ENCODE measurements around the gene CNN3. TPM values are rescaled to one million over a fixed set of nuclear protein-coding genes. Genes with fewer than 3 reads are reported as not detected.
A peak's percentile ranks its signal among the peaks of the same experiment; 100 is the strongest.

Gene CNN3
- polyA plus RNA-seq, 1 of the 3 experiments (the other 2 are of a cell fraction), result 204 TPM

- H3K79me2 ChIP-seq (ENCODE audit: insufficient read depth), result peaks cover 23% of the 10 kb centered on the region
- no peaks in the 10 kb centered on the region for H3K9me2 ChIP-seq
- POLR2A ChIA-PET, result no interaction called here
- H3K9ac ChIP-seq, result no peak overlapping the region
- H3K4me3 ChIP-seq (ENCODE audit: low read depth in 2 of 2, low read length in 1 of 2), result no peak overlapping the region
- H3K27ac ChIP-seq (ENCODE audit: low read depth in 2 of 2, low read length in 1 of 2), result no peak overlapping the region
- peaks cover 75 to 77% of the 10 kb centered on the region in 2 experiments for H3K36me3 ChIP-seq (replicated peaks in 1 of 2; ENCODE audit: control insufficient read depth in 1 of 2, insufficient read depth in 2 of 2, low read length in 1 of 2)
- peaks cover 24% of the 10 kb centered on the region for H3F3A ChIP-seq (replicated peaks; ENCODE audit: insufficient read depth)
- TF ChIP-seq MEF2A (IDR thresholded peaks at IDR 0.05; ENCODE audit: borderline replicate concordance, low read depth) (no peak), EP300 (IDR thresholded peaks at IDR 0.05; ENCODE audit: borderline replicate concordance in 1 of 2, low read depth in 1 of 2, low read length in 1 of 2) (no peak)
- TF ChIP-seq, protein P1, sequence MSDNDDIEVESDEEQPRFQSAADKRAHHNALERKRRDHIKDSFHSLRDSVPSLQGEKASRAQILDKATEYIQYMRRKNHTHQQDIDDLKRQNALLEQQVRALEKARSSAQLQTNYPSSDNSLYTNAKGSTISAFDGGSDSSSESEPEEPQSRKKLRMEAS (IDR thresholded peaks at IDR 0.05; ENCODE audit: low read depth), result no peak
- H3K9me3 ChIP-seq, result no peaks in the 10 kb centered on the region
- H3K4me1 ChIP-seq (ENCODE audit: control insufficient read depth in 1 of 2, insufficient read depth in 2 of 2, low read depth in 1 of 2, low read length in 1 of 2), result peaks cover 0 to 7% of the 10 kb centered on the region in 2 experiments; a peak in 2 of 4 replicates
- CTCF ChIA-PET, result interaction anchor here (0.9 to 1.3 kb wide), 2 partner anchors 12 to 21 kb away, joined by 3 to 5 read pairs; no protein-coding TSS in a partner anchor
- no peak overlapping the region for H2AFZ ChIP-seq (ENCODE audit: low read depth)
- DNase-seq, result no peak
- no peak overlapping the region for H3K4me2 ChIP-seq
- WGBS (ENCODE audit: low lambda C conversion rate), result 100% methylated on average over 1 of the region's 1 CpG
- H4K20me1 ChIP-seq (ENCODE audit: insufficient read depth), result peaks cover 7% of the 10 kb centered on the region; the same call in 1 of the 2 replicates
- no peaks in the 10 kb centered on the region for H3K27me3 ChIP-seq (ENCODE audit: insufficient read depth)
These were observed 31.4 kb downstream of the CNN3 start for GRCh38 chr1:94895518-94895917.

DNA sequence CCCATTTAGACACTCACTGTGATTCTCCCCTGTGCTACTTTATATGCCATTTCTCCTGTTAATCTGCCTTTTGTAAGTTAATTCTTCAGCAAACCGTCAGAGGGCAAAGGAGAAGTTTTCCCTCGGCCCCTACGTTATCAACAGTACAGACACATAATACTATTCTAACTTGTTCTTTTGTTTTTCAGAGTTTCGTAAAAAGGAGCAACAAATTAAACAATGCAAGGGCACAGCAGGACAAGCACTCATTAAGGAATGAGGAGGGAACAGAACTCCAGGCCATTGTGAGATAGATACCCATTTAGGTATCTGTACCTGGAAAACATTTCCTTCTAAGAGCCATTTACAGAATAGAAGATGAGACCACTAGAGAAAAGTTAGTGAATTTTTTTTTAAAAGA lies 32.3 kb downstream of the CNN3 start:
- Histone ChIP-seq H3K9ac (no peak overlapping the region), H3K4me1 (ENCODE audit: control insufficient read depth in 1 of 2, insufficient read depth in 2 of 2, low read depth in 1 of 2, low read length in 1 of 2) (peaks cover 0 to 5% of the 10 kb centered on the region in 2 experiments; a peak in 2 of 4 replicates), H3K27ac (ENCODE audit: low read depth in 2 of 2, low read length in 1 of 2) (no peak overlapping the region), H3K9me3 (no peaks in the 10 kb centered on the region), H3K4me3 (ENCODE audit: low read depth in 2 of 2, low read length in 1 of 2) (no peak overlapping the region), H3F3A (replicated peaks; ENCODE audit: insufficient read depth) (peaks cover 31% of the 10 kb centered on the region), H3K4me2 (no peak overlapping the region), H3K9me2 (no peaks in the 10 kb centered on the region), H3K36me3 (replicated peaks in 1 of 2; ENCODE audit: control insufficient read depth in 1 of 2, insufficient read depth in 2 of 2, low read length in 1 of 2) (peaks cover 66 to 71% of the 10 kb centered on the region in 2 experiments), H3K79me2 (ENCODE audit: insufficient read depth) (peaks cover 17% of the 10 kb centered on the region), H4K20me1 (ENCODE audit: insufficient read depth) (peaks cover 7% of the 10 kb centered on the region; the same call in 1 of the 2 replicates), H3K27me3 (ENCODE audit: insufficient read depth) (no peaks in the 10 kb centered on the region), H2AFZ (ENCODE audit: low read depth) (no peak overlapping the region)
- ChIA-PET POLR2A (no interaction called here), CTCF (interaction anchor here (0.8 to 1.8 kb wide), 3 partner anchors 13 to 40 kb away, joined by 3 to 5 read pairs (median 3); no protein-coding TSS in a partner anchor)
- WGBS (ENCODE audit: low lambda C conversion rate), result 96% methylated on average over 4 of the region's 4 CpGs
- TF ChIP-seq YY1 (IDR thresholded peaks at IDR 0.05; ENCODE audit: low read depth), result no peak
- no peak for DNase-seq

GRCh38 chr1:94892604-94893254 lies 34.2 kb downstream of the CNN3 start:
- H3K36me3 ChIP-seq (replicated peaks in 1 of 2; ENCODE audit: control insufficient read depth in 1 of 2, insufficient read depth in 2 of 2, low read length in 1 of 2), result peaks cover 47 to 53% of the 10 kb centered on the region in 2 experiments
- no peaks in the 10 kb centered on the region for H4K20me1 ChIP-seq (ENCODE audit: insufficient read depth)
- H3F3A ChIP-seq (replicated peaks; ENCODE audit: insufficient read depth), result peaks cover 29% of the 10 kb centered on the region
- no peak overlapping the region for H3K4me3 ChIP-seq (ENCODE audit: low read depth in 2 of 2, low read length in 1 of 2)
- TF ChIP-seq POLR2AphosphoS5 (IDR thresholded peaks at IDR 0.05; ENCODE audit: low read depth, low read length) (peak; percentile 25; the same call in 1 of the 2 replicates), CHD2 (IDR thresholded peaks at IDR 0.05; ENCODE audit: low read length, partially characterized antibody) (no peak)
- TF ChIP-seq, protein P2, sequence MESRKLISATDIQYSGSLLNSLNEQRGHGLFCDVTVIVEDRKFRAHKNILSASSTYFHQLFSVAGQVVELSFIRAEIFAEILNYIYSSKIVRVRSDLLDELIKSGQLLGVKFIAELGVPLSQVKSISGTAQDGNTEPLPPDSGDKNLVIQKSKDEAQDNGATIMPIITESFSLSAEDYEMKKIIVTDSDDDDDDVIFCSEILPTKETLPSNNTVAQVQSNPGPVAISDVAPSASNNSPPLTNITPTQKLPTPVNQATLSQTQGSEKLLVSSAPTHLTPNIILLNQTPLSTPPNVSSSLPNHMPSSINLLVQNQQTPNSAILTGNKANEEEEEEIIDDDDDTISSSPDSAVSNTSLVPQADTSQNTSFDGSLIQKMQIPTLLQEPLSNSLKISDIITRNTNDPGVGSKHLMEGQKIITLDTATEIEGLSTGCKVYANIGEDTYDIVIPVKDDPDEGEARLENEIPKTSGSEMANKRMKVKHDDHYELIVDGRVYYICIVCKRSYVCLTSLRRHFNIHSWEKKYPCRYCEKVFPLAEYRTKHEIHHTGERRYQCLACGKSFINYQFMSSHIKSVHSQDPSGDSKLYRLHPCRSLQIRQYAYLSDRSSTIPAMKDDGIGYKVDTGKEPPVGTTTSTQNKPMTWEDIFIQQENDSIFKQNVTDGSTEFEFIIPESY (IDR thresholded peaks at IDR 0.05; ENCODE audit: borderline replicate concordance, low read depth), result no peak
- H3K79me2 ChIP-seq (ENCODE audit: insufficient read depth), result peaks cover 6% of the 10 kb centered on the region
- no peak overlapping the region for H2AFZ ChIP-seq (ENCODE audit: low read depth)
- no peak overlapping the region for H3K9ac ChIP-seq
- 100% methylated on average over 4 of the region's 4 CpGs for WGBS (ENCODE audit: low lambda C conversion rate)
- H3K9me3 ChIP-seq, result no peaks in the 10 kb centered on the region
- no peaks in the 10 kb centered on the region for H3K9me2 ChIP-seq
- no peaks in the 10 kb centered on the region for H3K4me1 ChIP-seq (ENCODE audit: control insufficient read depth in 1 of 2, insufficient read depth in 2 of 2, low read depth in 1 of 2, low read length in 1 of 2)
- DNase-seq, result no peak
- ChIA-PET POLR2A (interaction anchor here (1.4 kb wide), 1 partner anchor 149 kb away, joined by 4 read pairs; no protein-coding TSS in a partner anchor), CTCF (interaction anchor here (1.0 to 1.9 kb wide), 5 partner anchors 9 to 151 kb away, joined by 3 to 10 read pairs (median 5); no protein-coding TSS in a partner anchor)
- H3K27ac ChIP-seq (ENCODE audit: low read depth in 2 of 2, low read length in 1 of 2), result peak overlapping the region in 1 of 2 experiments; percentile 18; a peak in 1 of 4 replicates
- no peaks in the 10 kb centered on the region for H3K27me3 ChIP-seq (ENCODE audit: insufficient read depth)
- no peak overlapping the region for H3K4me2 ChIP-seq
